Measurements from ENCODE around the gene PAPPA.

The PAPPA gene, protein sequence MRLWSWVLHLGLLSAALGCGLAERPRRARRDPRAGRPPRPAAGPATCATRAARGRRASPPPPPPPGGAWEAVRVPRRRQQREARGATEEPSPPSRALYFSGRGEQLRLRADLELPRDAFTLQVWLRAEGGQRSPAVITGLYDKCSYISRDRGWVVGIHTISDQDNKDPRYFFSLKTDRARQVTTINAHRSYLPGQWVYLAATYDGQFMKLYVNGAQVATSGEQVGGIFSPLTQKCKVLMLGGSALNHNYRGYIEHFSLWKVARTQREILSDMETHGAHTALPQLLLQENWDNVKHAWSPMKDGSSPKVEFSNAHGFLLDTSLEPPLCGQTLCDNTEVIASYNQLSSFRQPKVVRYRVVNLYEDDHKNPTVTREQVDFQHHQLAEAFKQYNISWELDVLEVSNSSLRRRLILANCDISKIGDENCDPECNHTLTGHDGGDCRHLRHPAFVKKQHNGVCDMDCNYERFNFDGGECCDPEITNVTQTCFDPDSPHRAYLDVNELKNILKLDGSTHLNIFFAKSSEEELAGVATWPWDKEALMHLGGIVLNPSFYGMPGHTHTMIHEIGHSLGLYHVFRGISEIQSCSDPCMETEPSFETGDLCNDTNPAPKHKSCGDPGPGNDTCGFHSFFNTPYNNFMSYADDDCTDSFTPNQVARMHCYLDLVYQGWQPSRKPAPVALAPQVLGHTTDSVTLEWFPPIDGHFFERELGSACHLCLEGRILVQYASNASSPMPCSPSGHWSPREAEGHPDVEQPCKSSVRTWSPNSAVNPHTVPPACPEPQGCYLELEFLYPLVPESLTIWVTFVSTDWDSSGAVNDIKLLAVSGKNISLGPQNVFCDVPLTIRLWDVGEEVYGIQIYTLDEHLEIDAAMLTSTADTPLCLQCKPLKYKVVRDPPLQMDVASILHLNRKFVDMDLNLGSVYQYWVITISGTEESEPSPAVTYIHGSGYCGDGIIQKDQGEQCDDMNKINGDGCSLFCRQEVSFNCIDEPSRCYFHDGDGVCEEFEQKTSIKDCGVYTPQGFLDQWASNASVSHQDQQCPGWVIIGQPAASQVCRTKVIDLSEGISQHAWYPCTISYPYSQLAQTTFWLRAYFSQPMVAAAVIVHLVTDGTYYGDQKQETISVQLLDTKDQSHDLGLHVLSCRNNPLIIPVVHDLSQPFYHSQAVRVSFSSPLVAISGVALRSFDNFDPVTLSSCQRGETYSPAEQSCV (N-terminal part only)

DNA sequence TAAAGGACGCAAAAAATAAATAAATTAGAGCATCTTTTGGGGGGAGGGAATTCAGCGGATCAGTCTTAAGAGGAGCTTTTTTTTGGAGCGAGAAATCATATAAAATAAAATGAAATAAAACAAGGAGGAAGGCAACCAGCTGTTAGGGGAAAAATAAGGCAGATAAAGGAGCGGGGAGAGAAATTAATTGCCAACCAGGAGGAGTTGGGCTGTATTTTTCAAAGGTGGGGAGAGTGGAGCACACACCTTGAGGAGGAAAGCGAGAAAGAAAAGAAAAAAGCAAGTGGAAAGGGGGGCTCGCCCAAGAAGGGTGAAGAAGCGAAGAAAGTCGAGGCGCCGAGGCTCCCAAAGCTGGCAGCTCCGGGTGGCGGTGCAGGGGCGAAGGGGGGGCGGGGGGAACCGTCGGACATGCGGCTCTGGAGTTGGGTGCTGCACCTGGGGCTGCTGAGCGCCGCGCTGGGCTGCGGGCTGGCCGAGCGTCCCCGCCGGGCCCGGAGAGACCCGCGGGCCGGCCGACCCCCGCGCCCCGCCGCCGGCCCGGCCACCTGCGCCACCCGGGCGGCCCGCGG is at the start of gene PAPPA:
TSS of gene PAPPA (plus strand) at position 27 of the 569 bp plus-strand sequence. CDS start at position 409, 382 bp downstream.
- intact Hi-C loops (cut with DNase I; ENCODE audit: low total_unique reads) = loop anchor here (10.0 kb wide), 2 partner anchors 341 to 421 kb away; no protein-coding TSS in a partner anchor
- no peaks in the 10 kb centered on the region for H3K9me3 ChIP-seq
- DNase-seq = no peak
- TF ChIP-seq, protein P1, sequence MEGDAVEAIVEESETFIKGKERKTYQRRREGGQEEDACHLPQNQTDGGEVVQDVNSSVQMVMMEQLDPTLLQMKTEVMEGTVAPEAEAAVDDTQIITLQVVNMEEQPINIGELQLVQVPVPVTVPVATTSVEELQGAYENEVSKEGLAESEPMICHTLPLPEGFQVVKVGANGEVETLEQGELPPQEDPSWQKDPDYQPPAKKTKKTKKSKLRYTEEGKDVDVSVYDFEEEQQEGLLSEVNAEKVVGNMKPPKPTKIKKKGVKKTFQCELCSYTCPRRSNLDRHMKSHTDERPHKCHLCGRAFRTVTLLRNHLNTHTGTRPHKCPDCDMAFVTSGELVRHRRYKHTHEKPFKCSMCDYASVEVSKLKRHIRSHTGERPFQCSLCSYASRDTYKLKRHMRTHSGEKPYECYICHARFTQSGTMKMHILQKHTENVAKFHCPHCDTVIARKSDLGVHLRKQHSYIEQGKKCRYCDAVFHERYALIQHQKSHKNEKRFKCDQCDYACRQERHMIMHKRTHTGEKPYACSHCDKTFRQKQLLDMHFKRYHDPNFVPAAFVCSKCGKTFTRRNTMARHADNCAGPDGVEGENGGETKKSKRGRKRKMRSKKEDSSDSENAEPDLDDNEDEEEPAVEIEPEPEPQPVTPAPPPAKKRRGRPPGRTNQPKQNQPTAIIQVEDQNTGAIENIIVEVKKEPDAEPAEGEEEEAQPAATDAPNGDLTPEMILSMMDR (IDR thresholded peaks at IDR 0.05) = no peak
- peak within 1 kb of the TSS; percentile 81 to 84 for H3K27ac ChIP-seq
- peaks cover 0 to 51% (median 20%) of the 10 kb centered on the region in 4 donors for H3K4me1 ChIP-seq
- peak within 1 kb of the TSS; percentile 59 to 72 for H3K4me3 ChIP-seq
- no peaks in the 10 kb centered on the region for H3K27me3 ChIP-seq
- no peaks in the 10 kb centered on the region for H3K36me3 ChIP-seq

DNA sequence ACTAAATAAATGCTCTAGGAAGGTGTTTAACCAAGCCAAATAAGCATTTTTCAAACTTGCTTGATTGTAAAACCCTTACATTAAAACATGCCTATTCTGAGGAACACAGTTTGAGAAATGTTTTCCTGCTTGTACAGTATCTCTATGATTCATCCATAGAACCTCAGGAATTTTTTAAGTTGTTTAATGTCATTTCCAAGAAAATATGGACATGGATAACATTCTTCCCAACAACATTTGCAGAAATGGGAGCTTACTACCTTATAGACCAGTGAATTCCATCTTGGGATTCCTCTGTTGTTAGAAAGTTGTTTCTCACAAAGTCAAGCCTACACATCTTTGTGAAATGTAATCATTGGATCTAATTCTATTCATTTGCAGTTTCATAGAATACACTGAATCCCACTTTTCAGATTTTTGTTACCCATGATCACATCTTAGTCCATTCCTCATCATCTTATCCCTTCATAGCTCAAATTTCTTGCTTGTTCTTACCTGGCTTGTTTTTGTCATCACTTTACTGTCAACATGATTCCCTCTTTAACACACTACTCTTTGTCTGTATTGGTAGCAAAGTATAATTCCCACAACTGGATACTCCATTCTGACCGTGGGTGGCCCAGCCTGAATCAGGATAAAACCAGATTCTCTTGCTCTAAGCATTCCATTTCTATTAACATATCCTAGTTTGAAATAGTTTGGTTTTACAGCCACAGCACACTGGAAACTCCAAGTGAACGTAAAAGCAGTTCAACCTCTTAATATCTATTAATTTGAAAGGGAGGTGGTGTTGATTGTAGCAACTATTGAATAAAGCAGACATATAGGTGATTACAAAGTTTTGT is 49.4 kb upstream of the PAPPA start:
- Histone ChIP-seq H3K4me3 (no peak overlapping the region), H3K9me3 (no peaks in the 10 kb centered on the region), H3K4me1 (no peaks in the 10 kb centered on the region), H3K27me3 (no peaks in the 10 kb centered on the region), H3K36me3 (no peaks in the 10 kb centered on the region), H3K27ac (no peak overlapping the region)
- DNase-seq = no peak
- intact Hi-C loops (cut with DNase I; ENCODE audit: low total_unique reads) = no loop called here
- TF ChIP-seq, protein P1 (IDR thresholded peaks at IDR 0.05) = no peak

DNA sequence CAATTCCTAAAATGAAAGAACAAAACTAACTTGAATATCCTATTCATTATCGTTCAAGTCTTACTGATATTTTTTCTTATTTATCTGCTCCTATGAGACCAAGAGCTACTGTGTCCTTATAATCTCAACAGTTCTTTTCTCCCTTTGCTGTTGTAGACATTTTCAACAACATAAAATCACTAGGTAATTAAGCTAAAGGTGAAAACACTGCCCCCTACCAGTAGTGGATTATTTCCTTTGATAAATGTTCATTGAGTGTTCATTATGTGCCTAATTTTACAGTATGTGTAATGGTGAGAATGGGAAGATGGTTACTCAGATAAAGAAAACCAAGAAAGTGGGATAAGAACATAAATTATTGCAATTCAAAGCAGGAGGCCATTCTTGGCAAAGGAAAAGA is 41.4 kb upstream of the PAPPA start:
- H3K4me3 ChIP-seq = no peak overlapping the region
- TF ChIP-seq, protein P1 (IDR thresholded peaks at IDR 0.05) = no peak
- no peak for DNase-seq
- no peak overlapping the region for H3K27ac ChIP-seq
- no peaks in the 10 kb centered on the region for H3K4me1 ChIP-seq
- H3K36me3 ChIP-seq = no peaks in the 10 kb centered on the region
- intact Hi-C loops (cut with DNase I; ENCODE audit: low total_unique reads) = no loop called here
- no peaks in the 10 kb centered on the region for H3K27me3 ChIP-seq
- H3K9me3 ChIP-seq = no peaks in the 10 kb centered on the region

DNA sequence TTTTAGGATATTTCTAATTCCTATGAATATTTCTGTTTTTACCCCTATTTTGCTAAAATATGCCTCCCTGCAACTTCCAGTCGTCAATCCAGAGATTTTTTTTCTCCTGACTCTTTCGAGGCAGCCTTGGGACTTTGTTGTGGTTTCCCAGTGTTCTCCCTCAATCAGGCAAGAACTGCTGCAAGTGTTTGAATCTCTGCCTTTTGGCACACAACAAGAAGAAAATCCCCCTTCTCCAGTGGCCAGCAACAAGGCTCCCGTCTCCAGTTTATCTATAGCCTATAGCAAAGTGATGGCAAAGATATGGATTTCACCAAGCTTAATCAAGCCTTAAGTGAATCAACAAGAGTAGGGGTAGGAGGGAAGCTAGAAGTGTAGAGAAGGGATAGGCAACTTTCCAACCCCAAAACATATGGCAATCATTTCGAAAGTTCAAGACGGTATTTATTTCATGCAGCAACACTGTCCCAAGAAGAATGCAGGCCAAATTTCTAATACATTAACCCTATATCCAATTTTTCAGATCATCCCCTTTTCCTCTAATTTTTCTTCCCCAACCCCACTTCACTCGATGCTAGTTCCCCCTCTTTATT is 37.7 kb upstream of the PAPPA start:
- no peaks in the 10 kb centered on the region for H3K9me3 ChIP-seq
- no peak overlapping the region for H3K4me3 ChIP-seq
- intact Hi-C loops (cut with DNase I; ENCODE audit: low total_unique reads) = no loop called here
- H3K27me3 ChIP-seq = no peaks in the 10 kb centered on the region
- DNase-seq = no peak
- TF ChIP-seq, protein P1 (IDR thresholded peaks at IDR 0.05) = no peak
- no peak overlapping the region for H3K27ac ChIP-seq
- no peaks in the 10 kb centered on the region for H3K4me1 ChIP-seq
- no peaks in the 10 kb centered on the region for H3K36me3 ChIP-seq
